22Rv1 (cell line): Measurements from ENCODE around the gene TBL1XR1.
"Not testable (repeated sequence)": the region's sequence is repeated elsewhere in the genome, so short reads cannot be mapped to it uniquely, and the experiment has no call there.

Source experiments
- H3K27ac ChIP-seq: fragments of 450-650 bp; 2 replicates; pipeline ENCODE4 v1.5.1; 2017
- ZFX ChIP-seq: fragments of 450-650 bp; IDR thresholded peaks from 2 replicates; pipeline ENCODE4 v1.6.1; 2017; ENCODE audit warnings: antibody characterized with exemption, borderline replicate concordance
- TF ChIP-seq, protein P1 (sequence below): fragments of 450-650 bp; IDR thresholded peaks from 2 replicates; pipeline ENCODE4 v1.5.1; 2017; ENCODE audit warnings: mild to moderate bottlenecking

The TBL1XR1 gene

DNA sequence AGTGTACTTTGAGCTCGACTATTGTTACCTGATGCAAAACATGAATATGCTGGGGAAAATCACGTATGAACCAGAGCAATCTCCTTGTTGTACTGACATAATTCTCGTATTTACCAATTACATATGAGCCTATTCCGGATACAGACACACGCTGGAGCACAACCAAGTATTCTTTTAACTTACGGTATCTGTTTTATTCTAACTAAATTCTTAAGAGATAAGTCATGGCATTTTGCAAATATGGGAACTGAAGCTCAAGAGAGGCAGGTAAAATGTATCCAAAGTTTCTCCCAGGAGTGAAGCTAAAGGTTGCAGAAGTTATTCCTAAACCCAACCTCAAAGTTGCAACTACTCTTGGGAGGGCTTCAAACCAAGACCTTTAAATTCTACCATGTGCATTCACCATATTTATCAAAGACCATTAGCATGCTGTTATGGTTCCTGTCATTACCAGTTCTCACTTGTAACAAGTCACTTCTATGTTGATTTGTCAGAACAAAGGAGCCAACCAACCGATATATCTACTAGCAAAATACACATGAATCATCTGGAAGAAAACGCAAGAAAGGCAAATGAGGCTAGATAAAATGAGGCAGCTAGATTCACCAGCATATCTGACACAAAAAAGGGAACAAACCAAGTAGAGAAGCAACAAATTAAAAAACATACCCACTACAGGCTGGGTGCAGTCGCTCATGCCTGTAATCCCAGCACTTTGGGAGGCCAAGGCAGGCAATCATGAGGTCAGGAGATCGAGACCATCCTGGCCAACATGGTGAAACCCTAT, 17.8 kb downstream of the TBL1XR1 start:
- no peak overlapping the region for H3K27ac ChIP-seq
- TF ChIP-seq ZFX = no peak
- TF ChIP-seq, protein P1, sequence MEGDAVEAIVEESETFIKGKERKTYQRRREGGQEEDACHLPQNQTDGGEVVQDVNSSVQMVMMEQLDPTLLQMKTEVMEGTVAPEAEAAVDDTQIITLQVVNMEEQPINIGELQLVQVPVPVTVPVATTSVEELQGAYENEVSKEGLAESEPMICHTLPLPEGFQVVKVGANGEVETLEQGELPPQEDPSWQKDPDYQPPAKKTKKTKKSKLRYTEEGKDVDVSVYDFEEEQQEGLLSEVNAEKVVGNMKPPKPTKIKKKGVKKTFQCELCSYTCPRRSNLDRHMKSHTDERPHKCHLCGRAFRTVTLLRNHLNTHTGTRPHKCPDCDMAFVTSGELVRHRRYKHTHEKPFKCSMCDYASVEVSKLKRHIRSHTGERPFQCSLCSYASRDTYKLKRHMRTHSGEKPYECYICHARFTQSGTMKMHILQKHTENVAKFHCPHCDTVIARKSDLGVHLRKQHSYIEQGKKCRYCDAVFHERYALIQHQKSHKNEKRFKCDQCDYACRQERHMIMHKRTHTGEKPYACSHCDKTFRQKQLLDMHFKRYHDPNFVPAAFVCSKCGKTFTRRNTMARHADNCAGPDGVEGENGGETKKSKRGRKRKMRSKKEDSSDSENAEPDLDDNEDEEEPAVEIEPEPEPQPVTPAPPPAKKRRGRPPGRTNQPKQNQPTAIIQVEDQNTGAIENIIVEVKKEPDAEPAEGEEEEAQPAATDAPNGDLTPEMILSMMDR = no peak

- 0 out of 2 replicates have a peak overlapping the region, but pooled peaks have one; percentile 10 for H3K27ac ChIP-seq
- TF ChIP-seq ZFX = no peak
- TF ChIP-seq, protein P1 = no peak
Measured at GRCh38 chr3:177177749-177178221, 19.5 kb downstream of the TBL1XR1 start.

- H3K27ac ChIP-seq = no peak overlapping the region
- TF ChIP-seq, protein P1 = no peak
- no peak for TF ChIP-seq ZFX
Measured at GRCh38 chr3:177174607-177175170, 22.6 kb downstream of the TBL1XR1 start.

- TF ChIP-seq, protein P1 = no peak
- no peak for TF ChIP-seq ZFX
- no peak overlapping the region for H3K27ac ChIP-seq
Measured at GRCh38 chr3:177169936-177170722, 27.2 kb downstream of the TBL1XR1 start.

DNA sequence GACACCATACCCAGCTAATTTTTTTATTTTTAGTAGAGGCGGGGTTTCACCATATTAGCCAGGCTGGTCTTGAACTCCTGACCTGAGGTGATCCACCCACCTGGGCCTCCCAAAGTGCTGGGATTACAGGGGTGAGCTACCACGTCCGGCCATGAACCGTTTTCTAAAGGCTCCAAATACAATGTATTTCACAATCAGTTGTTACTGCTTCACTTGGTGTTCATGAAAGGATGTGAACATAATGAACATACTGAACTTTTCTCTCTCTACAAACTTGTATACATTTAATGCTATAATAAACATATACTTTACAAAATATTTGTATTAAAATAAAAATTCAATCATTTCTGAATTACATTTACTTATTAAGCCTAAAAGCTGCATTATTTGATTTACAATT, 28.9 kb downstream of the TBL1XR1 start:
- TF ChIP-seq, protein P1 = no peak
- no peak for TF ChIP-seq ZFX

GRCh38 chr3:177162742-177163141, 34.5 kb downstream of the TBL1XR1 start:
- H3K27ac ChIP-seq = no peak overlapping the region
- no peak for TF ChIP-seq ZFX
- TF ChIP-seq, protein P1 = no peak

More for the DNA sequence above, 28.9 kb downstream of the TBL1XR1 start:
- no peak overlapping the region for H3K27ac ChIP-seq

- not testable (repeated sequence) for H3K27ac ChIP-seq
Measured at GRCh38 chr3:177161603-177162002, 35.7 kb downstream of the TBL1XR1 start.
